ENCODE results near the gene ZW10. TPM values are rescaled to one million over a fixed set of nuclear protein-coding genes. Genes with fewer than 3 reads are reported as not detected.

Gene ZW10
- total RNA-seq, 1 experiment from 2014 or later: 18.9 TPM

DNA sequence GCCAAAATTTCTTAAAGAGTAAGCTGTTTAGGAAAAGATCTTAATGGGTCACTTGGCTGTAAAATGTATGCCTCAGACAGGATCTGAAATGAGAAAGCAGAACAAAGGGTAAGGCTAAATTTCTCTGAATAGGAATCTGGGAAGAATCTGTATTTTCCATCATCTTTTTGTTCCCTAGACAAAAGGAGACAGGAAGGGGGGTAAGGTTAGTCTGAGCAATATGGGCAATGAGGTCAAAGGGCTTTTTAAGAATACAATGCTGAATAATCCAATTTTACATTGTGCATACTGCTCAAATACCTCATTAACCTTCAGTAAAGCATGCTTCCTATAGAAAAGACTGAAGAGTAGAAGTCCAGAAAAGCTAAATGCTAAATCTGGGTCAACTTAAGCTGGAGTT lies 40.7 kb upstream of the ZW10 start:
- ATAC-seq (no peak), DNase-seq (ENCODE audit: low spot score) (no peak)
- H3K27me3 Mint-ChIP-seq (ENCODE audit: low read depth): no peaks in the 10 kb centered on the region
- H3K4me3 Mint-ChIP-seq: no peak overlapping the region
- peaks cover 80% of the 10 kb centered on the region for H3K36me3 Mint-ChIP-seq
- ChIA-PET CTCF (interaction anchor here (2.2 to 3.2 kb wide), 2 partner anchors 7 to 17 kb away, joined by 12 to 17 read pairs; no protein-coding TSS in a partner anchor), POLR2A (no interaction called here)
- H3K4me1 Mint-ChIP-seq: peaks cover 11% of the 10 kb centered on the region
- H3K27ac Mint-ChIP-seq: peak overlapping the region; percentile 53
- H3K9me3 Mint-ChIP-seq: no peaks in the 10 kb centered on the region
- no peak for TF ChIP-seq FOXP1 (CRISPR knock-in tag; IDR thresholded peaks at IDR 0.05; ENCODE audit: borderline replicate concordance)
- TF ChIP-seq, protein P1, sequence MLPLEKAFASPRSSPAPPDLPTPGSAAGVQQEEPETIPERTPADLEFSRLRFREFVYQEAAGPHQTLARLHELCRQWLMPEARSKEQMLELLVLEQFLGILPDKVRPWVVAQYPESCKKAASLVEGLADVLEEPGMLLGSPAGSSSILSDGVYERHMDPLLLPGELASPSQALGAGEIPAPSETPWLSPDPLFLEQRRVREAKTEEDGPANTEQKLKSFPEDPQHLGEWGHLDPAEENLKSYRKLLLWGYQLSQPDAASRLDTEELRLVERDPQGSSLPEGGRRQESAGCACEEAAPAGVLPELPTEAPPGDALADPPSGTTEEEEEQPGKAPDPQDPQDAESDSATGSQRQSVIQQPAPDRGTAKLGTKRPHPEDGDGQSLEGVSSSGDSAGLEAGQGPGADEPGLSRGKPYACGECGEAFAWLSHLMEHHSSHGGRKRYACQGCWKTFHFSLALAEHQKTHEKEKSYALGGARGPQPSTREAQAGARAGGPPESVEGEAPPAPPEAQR (CRISPR knock-in tag; IDR thresholded peaks at IDR 0.05): no peak
- no peak for TF ChIP-seq ZNF671 (CRISPR knock-in tag; IDR thresholded peaks at IDR 0.05)
- TF ChIP-seq, protein P2, sequence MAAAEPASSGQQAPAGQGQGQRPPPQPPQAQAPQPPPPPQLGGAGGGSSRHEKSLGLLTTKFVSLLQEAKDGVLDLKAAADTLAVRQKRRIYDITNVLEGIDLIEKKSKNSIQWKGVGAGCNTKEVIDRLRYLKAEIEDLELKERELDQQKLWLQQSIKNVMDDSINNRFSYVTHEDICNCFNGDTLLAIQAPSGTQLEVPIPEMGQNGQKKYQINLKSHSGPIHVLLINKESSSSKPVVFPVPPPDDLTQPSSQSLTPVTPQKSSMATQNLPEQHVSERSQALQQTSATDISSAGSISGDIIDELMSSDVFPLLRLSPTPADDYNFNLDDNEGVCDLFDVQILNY (CRISPR knock-in tag; IDR thresholded peaks at IDR 0.05): no peak
- no peak for TF ChIP-seq FOXK1 (CRISPR knock-in tag; IDR thresholded peaks at IDR 0.05)
- TF ChIP-seq, protein P3, sequence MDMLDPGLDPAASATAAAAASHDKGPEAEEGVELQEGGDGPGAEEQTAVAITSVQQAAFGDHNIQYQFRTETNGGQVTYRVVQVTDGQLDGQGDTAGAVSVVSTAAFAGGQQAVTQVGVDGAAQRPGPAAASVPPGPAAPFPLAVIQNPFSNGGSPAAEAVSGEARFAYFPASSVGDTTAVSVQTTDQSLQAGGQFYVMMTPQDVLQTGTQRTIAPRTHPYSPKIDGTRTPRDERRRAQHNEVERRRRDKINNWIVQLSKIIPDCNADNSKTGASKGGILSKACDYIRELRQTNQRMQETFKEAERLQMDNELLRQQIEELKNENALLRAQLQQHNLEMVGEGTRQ (CRISPR knock-in tag; IDR thresholded peaks at IDR 0.05): no peak
- TF ChIP-seq, protein P4, sequence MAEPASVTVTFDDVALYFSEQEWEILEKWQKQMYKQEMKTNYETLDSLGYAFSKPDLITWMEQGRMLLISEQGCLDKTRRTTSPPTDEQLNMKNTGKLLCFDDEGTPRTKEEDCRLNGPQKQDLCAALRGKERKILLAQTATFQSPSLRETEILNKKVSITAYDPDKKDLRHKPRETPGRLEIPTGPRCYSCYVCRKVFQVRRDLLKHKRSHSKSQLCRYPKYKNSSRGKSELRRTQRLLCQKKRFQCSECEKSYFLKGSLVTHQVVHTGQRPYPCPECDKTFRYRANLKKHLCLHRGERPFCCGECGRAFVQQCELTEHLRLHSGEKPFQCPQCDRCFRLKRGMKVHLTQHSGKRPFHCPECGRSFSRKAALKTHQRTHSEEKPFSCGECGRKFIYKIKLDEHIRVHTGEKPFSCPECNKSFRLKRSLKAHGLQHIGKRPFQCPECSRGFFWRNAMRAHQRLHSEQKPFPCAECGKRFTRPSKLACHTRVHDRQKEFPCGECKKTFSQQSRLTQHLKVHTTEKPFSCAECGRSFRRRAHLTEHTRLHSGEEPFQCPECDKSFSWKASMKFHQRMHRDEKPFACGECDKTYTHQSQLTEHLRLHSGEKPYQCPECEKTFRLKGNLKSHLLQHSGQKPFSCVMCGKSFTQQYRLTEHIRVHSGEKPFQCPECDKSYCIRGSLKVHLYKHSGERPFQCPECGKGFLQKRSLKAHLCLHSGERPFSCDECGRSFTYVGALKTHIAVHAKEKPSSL (CRISPR knock-in tag; conservative IDR thresholded peaks at IDR 0.05): no peak

DNA sequence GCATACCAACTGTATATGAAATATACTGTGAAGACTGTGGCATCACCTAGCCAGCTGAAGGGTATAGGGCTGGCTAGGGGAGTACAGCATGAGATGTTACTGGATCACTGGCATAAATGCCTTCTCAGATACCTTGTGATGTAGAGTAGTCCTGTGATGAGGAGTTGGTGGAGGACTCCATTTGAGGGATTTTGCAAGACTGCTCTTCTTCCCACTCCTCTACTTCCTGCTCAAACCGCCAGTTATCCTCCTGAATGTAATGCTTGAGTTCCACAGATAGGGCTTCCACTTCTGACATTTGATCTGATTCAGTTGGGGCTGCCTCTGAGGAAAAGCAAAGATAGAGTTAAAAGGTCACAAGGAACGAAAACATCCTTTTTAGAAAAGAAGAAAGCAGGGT lies 35.4 kb upstream of the ZW10 start:
- Mint-ChIP-seq H3K27ac (no peak overlapping the region), H3K9me3 (no peaks in the 10 kb centered on the region), H3K4me3 (no peak overlapping the region), H3K27me3 (ENCODE audit: low read depth) (no peaks in the 10 kb centered on the region), H3K4me1 (no peaks in the 10 kb centered on the region), H3K36me3 (peaks cover 90% of the 10 kb centered on the region)
- POLR2A ChIA-PET: no interaction called here
- DNase-seq (ENCODE audit: low spot score): no peak
- CTCF ChIA-PET: no interaction called here
- TF ChIP-seq EMX1 (CRISPR knock-in tag; IDR thresholded peaks at IDR 0.05) (no peak), NFATC4 (CRISPR knock-in tag; IDR thresholded peaks at IDR 0.05) (no peak), TEAD4 (CRISPR knock-in tag; IDR thresholded peaks at IDR 0.05) (no peak), TEAD1 (CRISPR knock-in tag; IDR thresholded peaks at IDR 0.05) (no peak), ZNF416 (CRISPR knock-in tag; IDR thresholded peaks at IDR 0.05) (no peak), RORB (CRISPR knock-in tag; IDR thresholded peaks at IDR 0.05) (no peak), TP53 (CRISPR knock-in tag; IDR thresholded peaks at IDR 0.05) (no peak), ATF1 (CRISPR knock-in tag; IDR thresholded peaks at IDR 0.05) (no peak)
- TF ChIP-seq, protein P5, sequence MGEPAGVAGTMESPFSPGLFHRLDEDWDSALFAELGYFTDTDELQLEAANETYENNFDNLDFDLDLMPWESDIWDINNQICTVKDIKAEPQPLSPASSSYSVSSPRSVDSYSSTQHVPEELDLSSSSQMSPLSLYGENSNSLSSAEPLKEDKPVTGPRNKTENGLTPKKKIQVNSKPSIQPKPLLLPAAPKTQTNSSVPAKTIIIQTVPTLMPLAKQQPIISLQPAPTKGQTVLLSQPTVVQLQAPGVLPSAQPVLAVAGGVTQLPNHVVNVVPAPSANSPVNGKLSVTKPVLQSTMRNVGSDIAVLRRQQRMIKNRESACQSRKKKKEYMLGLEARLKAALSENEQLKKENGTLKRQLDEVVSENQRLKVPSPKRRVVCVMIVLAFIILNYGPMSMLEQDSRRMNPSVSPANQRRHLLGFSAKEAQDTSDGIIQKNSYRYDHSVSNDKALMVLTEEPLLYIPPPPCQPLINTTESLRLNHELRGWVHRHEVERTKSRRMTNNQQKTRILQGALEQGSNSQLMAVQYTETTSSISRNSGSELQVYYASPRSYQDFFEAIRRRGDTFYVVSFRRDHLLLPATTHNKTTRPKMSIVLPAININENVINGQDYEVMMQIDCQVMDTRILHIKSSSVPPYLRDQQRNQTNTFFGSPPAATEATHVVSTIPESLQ (CRISPR knock-in tag; IDR thresholded peaks at IDR 0.05): no peak
- TF ChIP-seq, protein P6, sequence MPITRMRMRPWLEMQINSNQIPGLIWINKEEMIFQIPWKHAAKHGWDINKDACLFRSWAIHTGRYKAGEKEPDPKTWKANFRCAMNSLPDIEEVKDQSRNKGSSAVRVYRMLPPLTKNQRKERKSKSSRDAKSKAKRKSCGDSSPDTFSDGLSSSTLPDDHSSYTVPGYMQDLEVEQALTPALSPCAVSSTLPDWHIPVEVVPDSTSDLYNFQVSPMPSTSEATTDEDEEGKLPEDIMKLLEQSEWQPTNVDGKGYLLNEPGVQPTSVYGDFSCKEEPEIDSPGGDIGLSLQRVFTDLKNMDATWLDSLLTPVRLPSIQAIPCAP (CRISPR knock-in tag; IDR thresholded peaks at IDR 0.05): no peak
- no peak for ATAC-seq

Measured in WTC11 (cell line).